MM.1S (cell line): Measurements from ENCODE around the gene PRKAG2.

Experiments used
- DNase-seq: peaks from one replicate; pipeline ENCODE4 v3.0.0-alpha.2; 2015
- H2AFZ ChIP-seq: fragments of 300-600 bp; sonication (generic); 2 replicates; pipeline ENCODE4 v1.6.0; 2016; ENCODE audit warnings: antibody characterized with exemption, low read length
- H3F3A ChIP-seq: fragments of 300-600 bp; sonication (generic); 2 replicates; pipeline ENCODE4 v1.6.1; 2016; ENCODE audit warnings: mild to moderate bottlenecking, antibody characterized with exemption, low read length, moderate library complexity, mixed read lengths; ENCODE audit not compliant: insufficient read depth
- H3K27ac ChIP-seq: fragments of 300-600 bp; sonication (generic); 2 replicates; pipeline ENCODE4 v1.5.1; 2016; ENCODE audit warnings: mild to moderate bottlenecking, low read length
- H3K27me3 ChIP-seq: fragments of 300-600 bp; sonication (generic); replicated peaks from 2 replicates; pipeline ENCODE4 v1.6.0; 2016; ENCODE audit warnings: low read length; ENCODE audit not compliant: insufficient read depth
- H3K36me3 ChIP-seq: fragments of 300-600 bp; sonication (generic); replicated peaks from 2 replicates; pipeline ENCODE4 v1.6.1; 2016; ENCODE audit warnings: mild to moderate bottlenecking, low read length, mixed read lengths; ENCODE audit not compliant: insufficient read depth
- H3K4me1 ChIP-seq: fragments of 300-600 bp; sonication (generic); 2 replicates; pipeline ENCODE4 v1.6.1; 2016; ENCODE audit warnings: low read length, mixed read lengths
- H3K4me2 ChIP-seq: fragments of 300-600 bp; sonication (generic); 2 replicates; pipeline ENCODE4 v1.6.0; 2016; ENCODE audit warnings: low read depth, low read length
- H3K4me3 ChIP-seq: fragments of 300-600 bp; sonication (generic); 2 replicates; pipeline ENCODE4 v1.5.1; 2016; ENCODE audit warnings: low read length, mixed read lengths
- H3K79me2 ChIP-seq: fragments of 300-600 bp; sonication (generic); 2 replicates; pipeline ENCODE4 v1.6.1; 2016; ENCODE audit warnings: mixed run types, low read length, mixed read lengths
- H3K9ac ChIP-seq: fragments of 300-600 bp; sonication (generic); 2 replicates; pipeline ENCODE4 v1.6.1; 2016; ENCODE audit warnings: low read length, mixed read lengths
- H3K9me2 ChIP-seq: fragments of 300-600 bp; sonication (generic); replicated peaks from 2 replicates; pipeline ENCODE4 v1.6.1; 2016; ENCODE audit warnings: mild to moderate bottlenecking, low read length, mixed read lengths; ENCODE audit not compliant: insufficient read depth
- H3K9me3 ChIP-seq: fragments of 300-600 bp; sonication (generic); replicated peaks from 2 replicates; pipeline ENCODE4 v1.6.1; 2016; ENCODE audit warnings: mild to moderate bottlenecking, low read length, mixed read lengths; ENCODE audit not compliant: insufficient read depth
- H4K20me1 ChIP-seq: fragments of 300-600 bp; sonication (generic); 2 replicates; pipeline ENCODE4 v1.6.1; 2016; ENCODE audit warnings: mild to moderate bottlenecking, low read length, moderate library complexity, mixed read lengths; ENCODE audit not compliant: insufficient read depth
- CTCF ChIP-seq: fragments of 300-600 bp; sonication (generic); IDR thresholded peaks from 2 replicates; pipeline ENCODE4 v1.5.1; 2016; ENCODE audit warnings: antibody characterized with exemption, low read length, mixed read lengths
- EZH2 ChIP-seq: fragments of 300-600 bp; sonication (generic); optimal IDR thresholded peaks from 2 replicates; pipeline ENCODE3; 2017; ENCODE audit warnings: low read depth, mild to moderate bottlenecking, antibody characterized with exemption, low read length, mixed read lengths
- EZH2phosphoT487 ChIP-seq: fragments of 300-600 bp; sonication (generic); IDR thresholded peaks from 2 replicates; pipeline ENCODE4 v1.6.1; 2018; ENCODE audit warnings: antibody characterized with exemption, low read length

PRKAG2 gene

GRCh38 chr7:151710646-151711434 lies 166.1 kb downstream of the PRKAG2 start:
- Histone ChIP-seq H3K79me2 (no peaks in the 10 kb centered on the region), H3K4me3 (no peak overlapping the region), H3K9me2 (no peaks in the 10 kb centered on the region), H3K9ac (no peak overlapping the region), H4K20me1 (no peaks in the 10 kb centered on the region), H3K4me1 (no peaks in the 10 kb centered on the region), H3K27me3 (peaks cover 10% of the 10 kb centered on the region; the same call in 1 of the 2 replicates), H3K36me3 (no peaks in the 10 kb centered on the region), H2AFZ (no peak overlapping the region), H3K27ac (no peak overlapping the region), H3F3A (no peaks in the 10 kb centered on the region), H3K4me2 (no peak overlapping the region), H3K9me3 (no peaks in the 10 kb centered on the region; the same call in 1 of the 2 replicates)
- TF ChIP-seq CTCF (no peak), EZH2phosphoT487 (no peak), EZH2 (no peak)
- DNase-seq = no peak

GRCh38 chr7:151710121-151710640 lies 166.7 kb downstream of the PRKAG2 start:
- no peaks in the 10 kb centered on the region for H4K20me1 ChIP-seq
- no peaks in the 10 kb centered on the region; the same call in 1 of the 2 replicates for H3K9me3 ChIP-seq
- no peak overlapping the region for H3K4me2 ChIP-seq
- H3K9ac ChIP-seq = no peak overlapping the region
- no peaks in the 10 kb centered on the region for H3K4me1 ChIP-seq
- H3K36me3 ChIP-seq = no peaks in the 10 kb centered on the region
- DNase-seq = no peak
- no peaks in the 10 kb centered on the region for H3F3A ChIP-seq
- H3K27ac ChIP-seq = no peak overlapping the region
- TF ChIP-seq CTCF (no peak), EZH2phosphoT487 (no peak), EZH2 (no peak)
- H3K4me3 ChIP-seq = no peak overlapping the region
- H3K9me2 ChIP-seq = no peaks in the 10 kb centered on the region
- no peaks in the 10 kb centered on the region for H3K79me2 ChIP-seq
- no peak overlapping the region for H2AFZ ChIP-seq
- peaks cover 10% of the 10 kb centered on the region; the same call in 1 of the 2 replicates for H3K27me3 ChIP-seq

- H3K9me2 ChIP-seq = no peaks in the 10 kb centered on the region
- H3K27ac ChIP-seq = no peak overlapping the region
- H3K9ac ChIP-seq = no peak overlapping the region
- no peak overlapping the region for H2AFZ ChIP-seq
- H3K9me3 ChIP-seq = no peaks in the 10 kb centered on the region; the same call in 1 of the 2 replicates
- H3K4me3 ChIP-seq = no peak overlapping the region
- no peaks in the 10 kb centered on the region for H3K79me2 ChIP-seq
- peaks cover 12% of the 10 kb centered on the region; the same call in 1 of the 2 replicates for H3K27me3 ChIP-seq
- no peaks in the 10 kb centered on the region for H3K36me3 ChIP-seq
- H3K4me1 ChIP-seq = no peaks in the 10 kb centered on the region
- no peaks in the 10 kb centered on the region for H3F3A ChIP-seq
- no peak overlapping the region for H3K4me2 ChIP-seq
- H4K20me1 ChIP-seq = no peaks in the 10 kb centered on the region
- DNase-seq = no peak
- TF ChIP-seq CTCF (no peak), EZH2 (no peak), EZH2phosphoT487 (no peak)
These were observed 167.5 kb downstream of the PRKAG2 start for GRCh38 chr7:151709141-151710038.
